Pons (tissue), 1 donor: Measurements from ENCODE around the gene SH3PXD2A.
"Not testable (repeated sequence)": the region's sequence is repeated elsewhere in the genome, so short reads cannot be mapped to it uniquely, and the experiment has no call there.

Source experiments
- DNase-seq: peaks from one replicate; pipeline ENCODE4 v3.0.0-alpha.2; 2016; ENCODE audit warnings: low spot score

SH3PXD2A gene

DNA sequence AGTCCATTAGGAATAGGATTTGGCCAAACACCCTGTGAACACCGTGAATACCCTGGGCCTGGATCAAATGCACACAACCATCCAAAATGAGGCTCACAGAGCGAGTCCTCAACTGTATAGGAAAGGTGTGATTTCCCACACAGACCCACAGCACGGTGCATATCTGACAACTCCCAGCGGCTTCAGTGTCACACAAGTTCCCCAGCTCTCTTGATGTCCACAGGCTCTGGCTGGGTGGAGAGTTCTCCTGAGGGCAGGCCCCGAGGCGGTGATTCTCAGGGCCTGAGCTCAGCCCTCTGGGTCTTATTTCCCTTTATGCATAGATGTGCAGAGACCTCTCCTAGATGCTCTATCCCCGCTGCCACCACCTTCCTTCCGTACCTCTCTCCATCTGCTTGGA is 64.1 kb downstream of the SH3PXD2A start:
- no peak for DNase-seq

DNA sequence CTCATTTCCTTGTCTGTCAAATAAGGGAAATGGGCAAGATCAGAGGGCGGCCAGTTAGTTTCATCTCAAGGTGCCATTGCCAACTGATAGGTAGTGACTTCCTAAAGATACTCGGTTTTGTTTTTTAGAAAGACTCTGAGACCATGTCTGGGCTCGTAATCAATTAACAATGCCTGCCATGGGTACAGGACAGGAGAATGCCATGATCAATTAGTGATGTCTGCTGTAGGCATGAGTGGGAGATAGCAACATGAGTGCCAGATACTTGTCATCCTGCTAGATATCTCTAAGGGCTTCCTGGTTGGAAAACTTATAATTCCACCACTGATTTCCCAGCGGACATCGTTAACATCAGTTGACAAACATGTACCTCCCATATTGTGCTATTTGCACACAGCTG is 64.8 kb downstream of the SH3PXD2A start:
- DNase-seq = no peak

DNA sequence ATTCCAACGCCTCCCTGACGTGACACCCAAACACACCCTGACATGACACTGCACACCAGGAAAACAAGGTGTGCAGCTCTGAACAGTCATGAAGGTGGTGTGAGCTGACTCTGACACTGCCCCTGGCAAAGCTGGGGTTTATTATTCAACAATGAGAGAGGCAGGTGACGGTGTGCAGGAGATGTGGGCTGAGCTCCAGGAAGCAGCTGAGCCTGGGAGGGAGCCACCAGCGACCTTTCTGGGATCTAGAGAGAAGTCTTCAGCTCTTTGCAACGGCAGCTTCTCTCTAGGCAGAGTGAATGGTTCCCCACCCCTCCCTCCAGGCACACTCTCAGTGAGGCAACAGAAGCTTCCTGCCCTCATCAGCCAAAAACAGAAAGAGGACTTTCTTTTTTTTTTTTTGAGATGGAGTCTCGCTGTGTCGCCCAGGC is 65.6 kb downstream of the SH3PXD2A start:
- DNase-seq = no peak

DNA sequence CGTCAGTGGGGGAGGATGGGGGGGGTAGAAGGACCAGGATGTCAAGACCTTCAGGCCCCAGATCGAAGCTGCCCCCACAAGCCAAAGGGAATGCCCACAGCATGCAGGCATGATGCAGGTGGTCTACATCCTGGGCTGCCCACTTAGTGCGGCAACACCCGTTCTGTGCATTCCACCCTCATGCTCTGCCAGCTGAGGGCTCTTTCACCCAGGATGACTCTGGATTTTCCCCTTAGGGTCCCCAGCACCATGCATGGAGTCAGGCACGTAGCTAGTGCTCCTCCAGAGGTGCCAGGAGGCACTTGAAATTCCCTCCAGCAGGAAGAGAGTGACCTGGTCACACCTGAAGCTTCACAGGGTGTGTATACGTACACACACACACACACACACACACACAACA is 66.2 kb downstream of the SH3PXD2A start:
- no peak for DNase-seq

DNA sequence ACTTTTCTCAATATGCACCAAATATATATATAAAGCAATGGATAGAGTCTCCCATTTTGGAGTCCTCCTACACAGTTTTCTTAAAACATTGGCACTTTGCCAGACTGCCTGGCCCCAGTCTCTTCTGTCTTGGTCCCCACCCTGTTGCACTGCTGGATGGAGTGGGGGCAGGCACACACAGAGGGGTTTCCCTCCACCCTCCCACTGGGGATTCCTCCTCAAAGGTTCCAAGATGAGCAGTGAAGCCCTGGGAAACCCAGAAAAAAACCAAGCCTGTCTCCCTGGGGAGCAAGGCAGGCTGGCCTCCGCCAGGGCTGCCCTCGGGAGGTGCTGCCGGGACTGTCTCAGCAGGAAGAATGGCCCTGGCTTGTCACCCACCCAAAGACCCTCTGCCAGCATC is 68.0 kb downstream of the SH3PXD2A start:
- DNase-seq = no peak

DNA sequence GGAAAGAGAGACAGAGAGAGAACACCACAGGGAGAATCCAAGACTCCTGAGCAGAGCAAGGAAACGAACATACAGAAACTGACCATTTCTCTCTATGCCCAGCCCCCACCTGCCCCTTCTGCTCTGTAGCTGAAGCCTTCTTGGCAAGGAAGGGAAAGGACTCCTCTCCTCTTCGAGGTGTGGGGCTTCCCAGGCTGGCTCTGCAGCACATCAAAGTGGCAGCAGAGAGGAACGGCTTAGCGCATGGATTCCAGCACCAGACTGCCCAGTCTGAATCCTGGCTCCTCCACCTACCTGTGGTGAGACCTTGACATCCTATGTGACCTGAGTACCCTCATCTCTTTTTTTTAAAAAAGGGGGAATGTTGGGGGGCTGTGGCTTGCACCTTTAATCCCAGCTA is 69.4 kb downstream of the SH3PXD2A start:
- DNase-seq = no peak

DNA sequence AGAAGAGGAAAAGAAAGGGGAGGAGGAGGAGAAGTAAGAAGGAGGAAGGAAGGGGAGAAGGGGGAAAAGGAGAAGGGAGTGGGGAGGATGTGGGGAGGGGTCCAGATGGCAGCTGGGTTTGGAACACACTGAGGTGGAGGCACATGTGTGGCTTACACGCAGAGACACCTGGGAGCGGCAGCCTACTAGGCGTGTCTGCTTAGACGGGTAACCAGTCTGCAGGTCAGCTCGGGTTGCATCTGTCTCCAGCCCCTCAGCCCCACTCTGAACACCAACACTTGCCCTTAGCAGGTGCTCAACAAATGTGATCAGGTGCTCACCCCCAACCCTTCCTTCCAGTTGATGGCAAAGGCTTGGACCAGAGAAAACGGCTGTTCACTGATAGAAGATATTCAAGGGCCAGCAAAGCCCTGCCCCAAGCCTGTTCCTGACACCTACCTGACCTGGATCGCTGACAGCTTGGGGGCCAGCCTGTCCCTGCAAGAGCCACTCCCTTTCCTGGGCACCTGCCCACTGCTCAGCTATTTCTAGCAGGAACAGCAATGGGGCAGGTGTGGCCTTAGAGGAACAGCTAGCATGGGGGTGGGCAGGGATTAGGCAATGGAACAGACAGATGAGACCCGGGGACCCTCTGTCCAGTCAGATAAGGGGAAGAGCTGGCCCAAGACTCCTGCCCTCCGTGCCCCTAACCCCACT is 70.5 kb downstream of the SH3PXD2A start:
- no peak for DNase-seq

DNA sequence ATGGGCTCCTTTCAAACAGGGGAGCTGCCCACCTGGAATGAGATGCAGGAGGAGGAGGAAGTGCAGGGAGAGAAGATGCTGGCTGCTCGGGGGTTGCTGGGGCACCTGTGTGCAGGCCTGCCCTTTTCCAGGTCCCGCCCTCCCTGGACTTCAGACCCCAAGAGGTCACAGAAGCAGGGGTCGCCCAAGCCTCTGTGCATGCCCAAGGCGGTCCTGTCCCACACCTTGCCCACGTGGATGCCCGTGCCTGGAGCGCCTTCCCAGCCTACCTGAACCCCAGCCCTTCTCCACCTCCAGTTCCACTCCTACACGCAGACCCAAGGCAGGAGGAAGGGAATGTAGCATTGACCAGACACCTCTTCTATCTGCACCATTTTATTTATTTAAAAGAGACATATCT is 71.3 kb downstream of the SH3PXD2A start:
- no peak for DNase-seq

DNA sequence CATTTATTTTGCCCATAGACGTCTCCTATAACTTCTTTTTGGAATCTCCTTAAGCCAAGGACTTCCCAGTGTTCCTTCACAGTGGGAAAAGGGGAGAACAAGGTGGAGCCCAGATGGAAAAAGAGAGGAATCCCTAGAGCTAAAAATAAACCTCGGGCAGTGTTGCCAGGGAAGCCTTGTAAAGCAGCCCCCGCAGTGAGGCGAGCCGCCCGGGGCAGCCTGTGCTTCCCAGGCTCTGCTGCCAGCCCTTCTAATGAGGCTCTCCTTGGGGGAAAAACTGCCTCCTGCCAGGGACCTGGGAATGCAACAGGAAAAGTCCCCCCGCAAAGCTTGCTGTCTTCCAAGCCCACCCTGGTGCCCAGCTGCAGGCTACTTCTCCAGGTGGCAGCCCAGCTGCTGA is 71.7 kb downstream of the SH3PXD2A start:
- DNase-seq = no peak

DNA sequence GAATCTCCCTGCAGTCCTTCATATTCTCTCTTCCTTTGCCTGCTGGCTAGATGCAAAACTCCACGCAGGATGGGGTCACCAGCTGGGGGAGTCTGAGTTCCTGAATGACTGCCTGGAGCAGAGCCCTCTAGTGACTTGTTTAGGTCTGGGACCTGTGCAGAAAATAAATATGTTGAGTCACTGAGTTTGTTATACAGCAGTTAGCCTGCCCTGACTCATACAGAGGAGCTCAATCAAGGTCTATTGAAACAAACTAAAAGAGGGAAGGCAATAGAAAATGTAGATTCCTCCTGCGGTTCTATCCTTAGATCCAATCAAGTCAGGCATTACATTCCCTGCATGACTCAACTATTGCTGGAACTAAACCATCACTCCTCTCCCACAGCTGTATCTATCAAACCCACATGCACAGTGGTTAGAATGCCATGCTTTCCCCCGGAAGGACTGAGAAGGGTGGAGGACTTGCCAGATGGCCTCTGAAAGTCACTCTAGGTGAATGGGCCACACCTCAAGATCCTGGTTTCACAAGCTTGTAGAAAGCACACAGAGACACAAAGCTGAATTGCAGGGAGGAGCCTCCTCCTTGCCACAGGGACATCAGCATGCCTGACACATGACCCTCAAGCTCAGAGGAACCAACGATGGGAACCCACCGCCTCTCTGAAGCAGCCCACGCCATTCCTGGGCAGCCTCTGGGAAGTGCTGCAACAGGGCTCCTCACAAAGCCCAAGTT is 73.9 kb downstream of the SH3PXD2A start:
- DNase-seq = peak; percentile 39

DNA sequence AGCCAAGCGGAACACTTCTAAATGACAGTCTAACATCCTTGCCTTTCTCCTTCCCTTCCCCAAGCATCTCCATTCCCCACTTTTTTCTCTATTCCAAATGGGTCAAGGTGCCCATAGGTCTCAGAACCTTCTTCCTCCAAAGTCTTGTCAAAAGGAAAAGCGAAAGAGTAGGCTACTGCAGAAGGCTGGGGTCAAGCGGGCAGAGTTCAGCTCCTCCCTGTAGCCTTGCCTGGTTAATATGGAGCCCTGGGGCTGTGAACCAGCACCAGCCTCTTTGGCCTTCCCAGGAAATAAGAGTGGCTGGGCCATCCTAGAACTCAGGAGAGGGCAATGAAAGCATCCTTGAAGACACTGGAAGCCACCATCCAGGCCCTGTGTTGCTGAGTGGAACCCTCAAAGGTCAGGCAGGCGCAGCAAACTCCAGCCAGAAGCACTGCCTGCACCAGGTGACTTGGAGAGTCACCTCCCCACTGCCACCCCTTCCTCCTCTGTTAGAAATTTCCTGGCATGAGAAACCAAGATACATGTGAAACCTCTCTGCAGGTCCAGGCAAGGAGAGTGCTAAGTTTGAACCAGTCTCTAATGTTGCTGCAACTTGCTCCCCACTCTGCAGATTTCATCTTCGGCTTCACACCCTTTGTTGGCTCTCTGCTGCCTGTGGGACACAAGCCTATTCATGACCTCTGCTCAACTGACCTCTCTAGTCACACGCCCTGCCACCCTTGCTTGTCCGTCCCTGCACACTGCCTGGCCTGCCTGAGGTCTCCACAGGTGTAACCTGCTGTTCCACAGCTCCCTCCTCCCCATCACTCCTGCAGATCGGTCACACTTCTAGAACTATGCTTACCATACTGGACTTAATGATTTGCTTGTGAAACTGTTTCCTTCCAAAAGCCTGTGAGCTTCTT is 74.9 kb downstream of the SH3PXD2A start:
- no peak for DNase-seq

DNA sequence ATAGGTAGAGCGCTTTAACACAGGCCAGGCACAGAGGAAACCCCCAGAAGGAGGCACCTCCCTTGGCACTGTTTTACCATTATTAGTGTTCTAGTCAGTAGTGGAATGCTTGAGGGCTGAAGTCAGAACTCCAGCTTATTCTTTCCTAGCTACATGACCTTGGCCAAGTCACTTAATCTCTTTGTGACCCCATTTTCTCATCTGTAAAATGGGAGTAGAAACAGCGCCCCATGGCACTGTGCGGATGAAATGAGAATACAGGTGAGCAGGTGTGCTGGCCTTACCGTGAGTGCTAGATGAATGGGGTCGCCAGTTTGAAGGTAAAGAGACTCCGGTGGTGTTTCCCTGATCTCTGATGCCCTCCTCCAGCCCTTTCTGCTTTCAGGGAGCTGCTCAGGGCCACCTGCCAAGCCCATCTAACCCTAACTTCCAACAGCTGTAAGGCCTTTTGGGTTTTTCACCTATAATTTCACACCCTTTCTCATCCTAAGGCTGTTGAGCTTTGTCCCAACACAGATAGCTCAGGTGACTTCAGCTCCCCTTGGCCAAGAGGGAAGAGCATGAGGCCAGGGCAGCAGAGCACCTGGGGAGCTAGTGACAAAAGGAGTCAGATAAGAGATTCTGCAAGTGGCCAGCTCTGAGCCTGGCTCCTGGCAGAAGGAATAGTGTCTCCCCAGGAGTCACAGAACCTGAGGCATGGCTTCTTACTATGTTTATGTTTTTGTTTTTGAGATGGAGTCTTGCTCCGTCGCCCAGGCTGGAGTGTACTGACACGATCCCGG is 76.8 kb downstream of the SH3PXD2A start:
- DNase-seq = no peak

DNA sequence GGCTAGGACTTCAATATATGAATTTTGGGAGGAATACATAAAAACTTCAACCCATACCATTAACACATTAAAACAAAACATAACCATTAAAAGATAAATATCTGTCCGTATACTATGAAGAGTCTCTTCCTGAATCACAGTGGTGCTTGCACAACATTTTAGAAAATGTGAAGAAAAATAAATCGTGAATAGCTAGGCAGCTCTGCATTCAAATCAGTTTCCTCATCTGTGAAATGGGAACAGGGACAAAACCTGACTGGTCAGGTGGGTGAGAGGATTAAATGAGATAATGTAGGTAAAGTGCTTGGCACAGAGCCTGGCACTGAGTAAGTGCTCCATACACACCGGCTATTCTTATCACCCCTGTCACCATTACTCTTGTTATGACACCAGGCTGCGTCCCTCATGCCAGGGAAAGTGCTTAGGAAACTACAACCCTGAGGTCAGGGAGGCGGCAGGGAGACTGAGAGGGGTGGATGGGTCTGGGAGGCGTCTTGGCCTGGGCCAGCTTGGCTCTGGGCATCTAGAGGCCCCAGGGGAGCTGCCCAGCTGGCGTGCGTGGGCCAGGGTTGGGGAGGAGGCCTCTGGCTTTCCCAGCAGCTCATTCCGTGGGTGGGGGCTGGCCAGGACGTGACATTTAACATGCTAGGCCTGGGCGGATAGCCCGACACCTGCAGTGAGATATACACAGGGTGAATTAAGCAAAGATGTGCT is 78.3 kb downstream of the SH3PXD2A start:
- no peak for DNase-seq

DNA sequence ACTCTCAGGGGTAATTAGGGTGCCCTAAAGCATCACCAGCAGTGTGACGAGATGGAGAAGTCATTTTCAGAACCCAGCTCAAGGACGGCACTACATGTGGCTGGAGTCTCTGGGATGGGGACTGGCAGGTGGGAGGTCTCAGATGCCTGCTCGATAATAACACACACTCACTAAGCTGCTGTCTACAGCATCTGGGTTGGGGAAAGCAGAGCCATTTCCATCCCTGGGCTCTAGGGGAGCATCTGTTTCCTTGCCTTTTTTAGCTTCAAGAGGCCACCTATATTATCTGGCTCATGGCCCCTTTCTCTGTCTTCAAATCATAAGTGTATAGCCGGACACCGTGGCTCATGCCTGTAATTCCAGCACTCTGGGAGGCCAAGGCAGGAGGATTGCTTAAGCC is 79.6 kb downstream of the SH3PXD2A start:
- DNase-seq = no peak

DNA sequence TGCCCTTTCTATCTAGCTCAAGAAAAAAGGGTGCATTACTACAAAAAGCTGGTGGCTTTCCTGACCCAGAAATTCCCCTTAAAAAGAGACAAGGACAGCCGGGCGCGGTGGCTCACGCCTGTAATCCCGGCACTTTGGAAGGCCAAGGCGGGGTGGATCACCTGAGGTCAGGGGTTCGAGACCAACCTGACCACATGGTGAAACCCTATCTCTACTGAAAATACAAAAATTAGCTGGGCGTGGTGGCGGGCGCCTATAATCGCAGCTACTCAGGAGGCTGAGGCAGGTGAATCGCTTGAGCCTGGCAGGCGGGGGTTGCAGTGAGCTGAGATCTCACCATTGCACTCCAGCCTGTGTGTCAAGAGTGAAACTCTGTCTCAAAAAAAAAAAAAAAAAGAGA is 82.5 kb downstream of the SH3PXD2A start:
- DNase-seq = not testable (repeated sequence)

DNA sequence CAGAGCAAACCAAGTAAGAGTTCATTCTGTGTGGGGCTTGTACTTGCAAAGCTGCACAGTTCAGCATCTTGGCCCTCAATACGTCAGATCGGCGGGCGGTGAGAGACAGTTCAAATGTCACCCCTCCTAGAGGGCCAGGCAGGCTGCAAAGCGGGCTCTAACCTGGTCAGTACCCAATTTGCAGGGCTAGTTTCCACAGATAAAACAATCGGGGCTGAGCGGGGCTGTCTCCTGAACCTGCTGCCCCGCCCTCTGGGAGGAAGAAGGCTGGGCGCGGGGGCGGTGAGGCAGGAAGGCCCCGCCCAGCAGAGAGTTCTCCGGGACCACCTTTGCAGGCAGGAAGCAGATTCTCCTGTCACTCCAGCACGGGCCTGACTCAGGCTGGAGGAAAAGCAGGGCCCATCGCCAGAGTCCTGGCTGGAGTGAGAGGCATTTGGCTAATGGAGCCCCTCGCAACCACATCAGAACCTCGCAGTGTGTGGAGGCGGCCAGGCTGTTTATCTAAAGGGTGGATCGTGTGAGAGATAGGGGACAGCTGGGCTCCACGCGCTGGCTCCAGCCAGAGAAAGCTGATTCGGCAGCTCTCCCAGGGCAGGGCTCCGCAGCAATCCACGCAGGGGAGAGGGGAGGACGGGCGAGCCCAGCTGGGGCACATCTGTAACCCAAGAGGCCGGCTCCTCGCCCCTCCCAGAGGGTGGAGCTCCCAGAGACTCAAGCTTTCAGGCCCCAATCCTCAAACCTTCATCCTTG is 83.1 kb downstream of the SH3PXD2A start:
- no peak for DNase-seq

DNA sequence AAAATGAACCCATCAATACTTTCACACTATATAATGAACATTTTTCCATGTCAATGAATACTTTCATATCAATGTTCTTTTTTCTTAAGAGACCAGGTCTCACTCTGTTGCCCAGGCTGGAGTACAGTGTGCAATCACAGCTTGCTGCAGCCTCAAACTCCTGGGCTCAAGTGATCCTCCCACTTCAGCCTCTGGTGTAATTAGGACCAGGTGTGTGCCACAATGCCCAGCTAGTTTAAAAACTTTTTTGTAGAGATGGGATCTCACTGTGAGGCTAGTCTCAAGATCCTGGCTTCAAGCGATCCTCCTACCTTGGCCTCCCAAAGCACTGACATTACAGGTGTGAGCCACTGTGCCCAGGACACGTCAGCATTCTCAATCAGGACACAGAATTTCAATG is 85.2 kb downstream of the SH3PXD2A start:
- DNase-seq = no peak

DNA sequence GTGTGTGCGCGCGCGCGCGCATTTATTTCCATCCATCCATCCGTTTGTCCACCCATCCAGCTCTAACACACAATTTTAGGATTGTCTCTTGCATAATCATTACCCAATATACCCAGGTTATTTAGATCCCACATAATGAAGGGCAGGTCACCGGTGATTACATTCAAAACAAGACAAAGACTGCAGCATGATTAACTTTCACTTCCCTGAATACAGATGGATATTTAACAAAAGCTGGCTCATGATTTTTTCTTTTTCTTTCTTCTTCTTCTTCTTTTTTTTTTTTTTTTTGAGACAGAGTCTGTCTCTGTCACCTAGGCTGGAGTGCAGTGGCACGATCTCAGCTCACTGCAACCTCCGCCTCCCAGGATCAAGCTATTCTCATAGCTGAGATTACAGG is 86.2 kb downstream of the SH3PXD2A start:
- DNase-seq = no peak

DNA sequence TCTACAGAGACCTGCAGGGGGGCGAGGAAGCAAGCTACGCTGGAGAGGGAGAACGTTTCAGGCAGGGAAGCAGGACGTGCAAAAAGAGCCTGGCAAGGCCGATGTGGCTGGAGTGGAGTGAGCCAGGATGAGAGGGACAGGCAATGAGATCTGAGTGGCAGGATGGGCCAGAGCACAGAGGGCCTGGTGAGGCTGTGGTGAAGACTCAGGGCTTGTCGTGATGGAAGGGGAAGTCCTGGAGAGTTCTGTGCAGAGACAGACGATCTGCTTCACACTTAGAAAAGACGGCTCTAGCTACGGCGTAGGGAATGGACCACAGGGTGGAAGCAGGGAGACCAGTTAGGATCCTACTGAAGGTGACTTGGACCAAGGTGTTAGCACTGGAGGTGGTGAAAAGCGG is 87.0 kb downstream of the SH3PXD2A start:
- no peak for DNase-seq

DNA sequence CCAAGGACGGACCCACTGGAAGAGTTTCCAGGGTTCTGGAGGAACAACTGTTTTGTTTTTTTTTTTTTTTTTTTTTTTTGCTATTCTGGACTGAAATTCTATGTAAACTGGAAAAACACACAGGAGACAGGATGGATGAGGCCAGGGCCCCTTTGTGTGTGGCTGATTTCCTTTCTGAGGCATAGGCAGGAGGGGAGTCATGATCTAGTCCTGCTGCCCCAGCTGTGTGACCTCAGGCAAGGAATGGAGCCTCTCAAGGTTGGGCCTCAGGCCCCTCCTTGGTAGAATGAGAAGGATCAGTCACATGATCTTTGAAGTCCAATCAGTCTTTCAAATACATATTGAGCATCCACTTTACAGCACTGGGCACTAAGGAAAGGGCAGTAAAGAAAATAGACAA is 87.6 kb downstream of the SH3PXD2A start:
- no peak for DNase-seq
